PFSK-1 (cell line): ENCODE results near the gene CUTA.

Source experiments
- POLR2AphosphoS5 ChIP-seq: IDR thresholded peaks from 2 replicates; pipeline ENCODE4 v1.6.1; 2012; ENCODE audit warnings: low read depth, mild to moderate bottlenecking, control low read depth, low read length, moderate library complexity
- REST ChIP-seq, 2 experiments: IDR thresholded peaks; 2 replicates each; pipeline versions ENCODE4 v1.6.1 to v1.8.0; 2011 to 2012; ENCODE audit warnings: low read depth in 2 of 2, low read length in 2 of 2, control low read depth in 1 of 2, inconsistent platforms in 1 of 2, mild to moderate bottlenecking in 1 of 2, moderate library complexity in 1 of 2; ENCODE audit not compliant: insufficient read depth in 1 of 2
- SIN3A ChIP-seq: IDR thresholded peaks from 2 replicates; pipeline ENCODE4 v1.6.1; 2012; ENCODE audit warnings: mild to moderate bottlenecking, low read length, moderate library complexity, borderline replicate concordance; ENCODE audit not compliant: insufficient read depth
- TAF1 ChIP-seq: IDR thresholded peaks from 2 replicates; pipeline ENCODE4 v1.6.1; 2012; ENCODE audit warnings: low read length, control low read depth, borderline replicate concordance; ENCODE audit not compliant: insufficient read depth

- TF ChIP-seq REST (IDR thresholded peaks at IDR 0.05; ENCODE audit: insufficient read depth in 1 of 2, low read depth in 2 of 2, low read length in 2 of 2) (no peak), POLR2AphosphoS5 (no peak), SIN3A (no peak), TAF1 (no peak)
Observed at GRCh38 chr6:33418690-33419291, 884 bp upstream of the CUTA start.
